GM18517 (cell line): ENCODE data around the gene MAGEB4.
"Not testable (repeated sequence)": the region's sequence is repeated elsewhere in the genome, so short reads cannot be mapped to it uniquely, and the experiment has no call there.

ENCODE experiments used
- ATAC-seq: cut with Tn5 transposase; IDR thresholded peaks from one replicate; pipeline ENCODE4 v1.9.1; 2021; ENCODE audit warnings: mild to moderate bottlenecking, moderate library complexity; ENCODE audit not compliant: unreplicated experiment

MAGEB4 gene, protein sequence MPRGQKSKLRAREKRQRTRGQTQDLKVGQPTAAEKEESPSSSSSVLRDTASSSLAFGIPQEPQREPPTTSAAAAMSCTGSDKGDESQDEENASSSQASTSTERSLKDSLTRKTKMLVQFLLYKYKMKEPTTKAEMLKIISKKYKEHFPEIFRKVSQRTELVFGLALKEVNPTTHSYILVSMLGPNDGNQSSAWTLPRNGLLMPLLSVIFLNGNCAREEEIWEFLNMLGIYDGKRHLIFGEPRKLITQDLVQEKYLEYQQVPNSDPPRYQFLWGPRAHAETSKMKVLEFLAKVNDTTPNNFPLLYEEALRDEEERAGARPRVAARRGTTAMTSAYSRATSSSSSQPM

DNA sequence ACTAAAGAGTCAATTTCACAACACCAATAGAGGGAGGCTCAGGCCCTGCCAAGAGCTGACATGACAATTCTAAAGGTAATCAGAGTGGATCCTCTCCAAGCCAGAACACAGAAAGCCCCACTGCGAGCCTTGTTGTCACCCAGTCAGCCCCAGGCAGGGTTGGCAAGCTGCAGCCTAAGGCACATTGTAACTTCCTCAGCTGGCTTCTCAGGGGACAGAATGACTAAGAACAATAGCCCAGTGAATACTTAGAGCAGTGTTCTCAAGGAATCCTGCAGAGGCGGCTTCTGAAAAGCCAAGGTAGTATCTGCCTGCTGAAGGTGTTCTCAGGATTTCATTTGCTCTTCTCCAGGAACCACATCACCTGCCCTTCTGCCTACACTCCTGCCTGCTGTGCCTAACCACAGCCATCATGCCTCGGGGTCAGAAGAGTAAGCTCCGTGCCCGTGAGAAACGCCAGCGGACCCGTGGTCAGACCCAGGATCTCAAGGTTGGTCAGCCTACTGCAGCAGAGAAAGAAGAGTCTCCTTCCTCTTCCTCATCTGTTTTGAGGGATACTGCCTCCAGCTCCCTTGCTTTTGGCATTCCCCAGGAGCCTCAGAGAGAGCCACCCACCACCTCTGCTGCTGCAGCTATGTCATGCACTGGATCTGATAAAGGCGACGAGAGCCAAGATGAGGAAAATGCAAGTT lies at the start of gene MAGEB4:
Gene MAGEB4, plus strand, starts transcription at position 277 of the 692 bp plus-strand sequence. Its CDS starts 136 bp downstream, at position 413.
- no peak for ATAC-seq

DNA sequence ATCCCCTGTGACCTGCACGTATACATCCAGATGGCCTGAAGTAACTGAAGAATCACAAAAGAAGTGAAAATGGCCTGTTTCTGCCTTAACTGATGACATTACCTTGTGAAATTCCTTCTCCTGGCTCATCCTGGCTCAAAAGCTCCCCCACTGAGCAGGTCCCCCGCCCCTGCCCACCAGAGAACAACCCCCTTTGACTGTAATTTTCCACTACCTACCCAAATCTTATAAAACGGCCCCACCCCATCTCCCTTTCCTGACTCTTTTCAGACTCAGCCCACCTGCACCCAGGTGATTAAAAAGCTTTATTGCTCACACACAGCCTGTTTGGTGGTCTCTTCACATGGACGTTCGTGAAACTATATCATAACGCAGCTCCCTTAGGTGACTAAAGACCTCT lies 47.9 kb upstream of the MAGEB4 start:
- ATAC-seq = not testable (repeated sequence)

DNA sequence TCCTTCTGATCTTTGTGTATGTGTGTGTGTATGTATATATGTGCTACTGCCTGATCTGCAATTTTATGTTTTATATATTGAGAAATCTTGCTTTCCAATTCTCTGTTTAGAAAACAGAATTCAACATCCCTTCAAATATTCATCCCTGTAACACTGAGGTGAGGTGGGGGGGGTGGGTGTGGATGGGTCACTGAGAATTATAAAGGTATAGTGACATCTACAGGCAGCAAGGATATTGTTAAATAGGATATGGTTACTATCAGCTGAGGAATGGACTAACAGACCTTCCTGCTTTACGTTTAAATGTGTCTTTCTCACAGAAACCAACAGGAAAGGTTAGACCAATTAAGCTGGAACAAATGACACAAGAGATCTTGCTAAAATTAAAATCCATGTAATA lies 45.5 kb upstream of the MAGEB4 start:
- no peak for ATAC-seq

DNA sequence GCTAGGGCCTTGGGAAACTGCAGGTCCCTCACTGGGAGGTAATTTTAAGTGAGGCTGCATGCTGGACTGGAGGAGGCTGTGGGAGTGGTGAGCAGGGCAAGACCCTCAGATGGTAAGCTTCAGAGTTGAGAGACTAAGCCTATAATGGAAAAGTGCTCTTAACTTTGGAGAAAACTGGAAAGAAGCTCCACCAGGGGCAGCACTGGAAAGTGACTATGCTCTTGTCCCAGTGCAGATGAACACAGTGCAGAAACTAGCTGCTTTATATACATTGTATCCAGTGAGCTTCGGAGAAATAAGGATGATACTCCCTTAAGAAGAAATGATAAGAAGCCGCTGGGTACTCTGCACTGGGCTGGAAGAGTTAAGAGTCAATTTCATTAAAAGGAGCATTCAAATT lies 29.6 kb upstream of the MAGEB4 start:
- no peak for ATAC-seq

DNA sequence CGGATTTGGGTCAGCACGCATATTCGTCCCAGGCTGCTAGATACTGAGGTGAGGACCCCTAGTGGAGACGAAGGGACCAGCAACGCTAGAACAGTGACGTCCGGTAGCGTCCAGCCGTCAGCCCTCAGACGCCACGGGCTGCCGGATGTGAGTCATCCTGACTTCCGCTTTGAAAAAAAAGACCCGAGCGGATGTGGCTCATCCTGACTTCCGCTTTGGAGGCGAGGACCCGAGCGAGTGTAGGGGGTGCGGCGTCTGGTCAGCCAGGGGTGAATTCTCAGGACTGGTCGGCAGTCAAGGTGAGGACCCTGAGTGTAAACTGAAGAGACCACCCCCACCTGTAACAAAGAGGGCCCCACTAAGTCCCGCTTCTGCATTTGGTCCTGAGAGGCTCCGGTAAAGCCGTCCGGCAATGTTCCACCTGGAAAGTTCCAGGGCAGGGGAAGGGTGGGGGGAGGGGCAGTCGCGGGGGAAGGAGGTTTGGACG lies 26.4 kb upstream of the MAGEB4 start, which contains the start of gene MAGEB2:
Gene MAGEB2, plus strand, starts transcription at position 207 of the 487 bp plus-strand sequence. CDS start 3,018 bp downstream, outside the sequence.
- ATAC-seq = no peak

DNA sequence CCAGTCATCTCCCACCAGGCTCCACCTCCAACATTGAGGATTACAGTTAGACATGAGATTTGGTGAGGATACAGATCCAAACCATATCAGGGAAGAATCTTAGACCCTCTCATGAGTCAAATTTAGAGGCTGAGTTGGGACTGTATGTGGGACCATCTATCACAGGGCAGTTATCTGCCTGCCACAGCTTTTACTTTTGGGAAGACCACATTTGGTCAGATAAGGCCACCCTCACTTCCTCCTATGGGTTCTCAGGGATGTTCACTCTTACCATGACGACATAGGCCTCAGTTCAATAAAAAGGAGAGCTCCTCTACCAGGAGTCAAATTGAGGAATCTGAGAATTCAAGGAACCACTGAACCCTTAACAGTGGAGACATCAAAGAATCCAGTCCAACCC lies 24.3 kb upstream of the MAGEB4 start:
- ATAC-seq = no peak

DNA sequence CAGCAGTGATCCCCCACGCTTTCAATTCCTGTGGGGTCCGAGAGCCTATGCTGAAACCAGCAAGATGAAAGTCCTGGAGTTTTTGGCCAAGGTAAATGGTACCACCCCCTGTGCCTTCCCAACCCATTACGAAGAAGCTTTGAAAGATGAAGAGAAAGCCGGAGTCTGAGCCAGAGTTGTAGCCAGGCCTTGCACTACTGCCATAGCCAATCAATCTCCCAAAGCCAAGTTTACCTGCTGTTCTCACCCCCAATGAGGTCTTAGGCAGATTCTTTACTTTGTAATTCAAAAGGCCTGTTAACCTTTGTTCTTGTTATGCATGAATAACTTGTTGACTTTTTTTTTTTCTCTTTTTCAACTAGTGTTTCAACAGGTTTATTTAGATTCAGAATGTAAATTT lies 22.4 kb upstream of the MAGEB4 start:
- ATAC-seq = no peak

DNA sequence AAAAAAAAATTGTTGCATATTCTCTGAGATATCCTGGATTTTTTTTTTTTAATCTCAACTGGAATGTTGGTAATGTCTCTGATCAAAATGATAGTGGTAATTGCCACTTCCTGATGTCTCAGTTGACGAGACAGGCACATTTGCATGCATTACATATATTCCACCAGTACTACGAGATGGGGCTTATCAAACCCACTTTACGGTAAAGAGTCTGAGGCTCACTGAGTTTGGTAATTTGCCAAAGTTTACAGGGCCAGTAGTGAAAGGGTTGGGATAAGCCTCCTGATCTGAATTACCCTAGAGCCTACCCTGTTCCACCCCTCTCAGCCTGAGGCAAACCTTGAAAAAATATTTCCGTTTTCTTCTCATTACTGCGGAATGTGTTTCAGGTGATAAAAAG lies 21.1 kb upstream of the MAGEB4 start:
- ATAC-seq = no peak

DNA sequence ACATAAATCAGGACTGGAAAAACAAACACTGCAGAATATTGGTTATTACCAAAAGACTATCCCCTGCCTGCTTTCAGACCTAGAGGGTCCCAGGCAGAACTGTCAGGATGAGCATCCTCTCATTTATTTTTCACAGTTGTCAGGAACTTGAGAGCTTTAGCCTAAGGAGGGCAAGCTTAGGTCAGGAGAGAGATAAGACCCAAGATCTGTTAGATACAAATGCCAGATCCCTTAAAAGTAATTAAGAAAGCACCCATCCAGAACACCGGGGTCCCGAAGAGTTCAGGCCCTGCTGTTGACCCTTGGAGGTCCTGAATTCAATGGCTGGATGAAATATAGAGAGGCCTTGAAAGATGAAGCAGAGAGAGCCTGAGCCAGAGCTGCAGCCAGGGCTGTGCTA lies 17.3 kb upstream of the MAGEB4 start:
- ATAC-seq = no peak

DNA sequence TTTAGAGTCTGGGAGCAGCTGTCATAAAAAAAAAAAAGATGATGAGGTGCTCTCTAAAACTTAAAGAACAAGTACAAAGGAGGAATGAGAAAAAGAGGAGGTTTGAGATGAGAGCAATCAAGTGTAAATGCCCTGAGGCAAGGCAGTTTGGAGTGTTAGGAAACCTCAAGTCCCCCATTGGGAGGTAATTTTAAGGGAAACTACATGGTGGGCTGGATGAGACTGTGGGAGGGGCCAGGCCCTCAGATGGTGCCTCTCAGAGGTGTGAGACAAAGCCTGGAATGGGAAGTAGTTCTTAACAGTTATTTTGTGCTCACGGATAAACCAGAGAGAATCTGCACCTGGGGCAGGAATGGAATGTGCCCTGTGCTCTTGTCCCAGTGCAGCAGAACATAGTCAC lies 13.3 kb upstream of the MAGEB4 start:
- no peak for ATAC-seq

DNA sequence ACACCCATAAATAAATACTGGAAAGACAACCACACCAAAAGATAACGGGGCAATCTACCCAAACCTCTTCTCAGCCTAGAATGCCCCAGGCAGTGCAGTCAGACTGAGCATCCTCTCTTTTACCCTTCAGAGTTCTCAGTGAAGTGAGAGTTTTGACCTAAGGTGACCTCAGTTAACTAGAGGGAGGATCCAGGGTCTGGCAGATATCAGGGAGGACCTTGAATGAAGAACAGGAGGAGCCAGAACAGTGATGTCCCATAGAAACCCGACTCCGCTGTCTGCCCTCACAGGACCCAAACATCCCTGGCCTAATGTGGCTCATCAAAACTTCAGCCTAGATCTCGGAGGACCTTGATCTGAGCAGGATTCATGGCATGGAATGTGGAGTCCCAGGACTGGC lies 11.4 kb upstream of the MAGEB4 start, which contains the start of gene MAGEB3:
Gene MAGEB3, plus strand, starts transcription at position 263 of the 400 bp plus-strand sequence. CDS start 5,268 bp downstream, outside the sequence.
- ATAC-seq = no peak

DNA sequence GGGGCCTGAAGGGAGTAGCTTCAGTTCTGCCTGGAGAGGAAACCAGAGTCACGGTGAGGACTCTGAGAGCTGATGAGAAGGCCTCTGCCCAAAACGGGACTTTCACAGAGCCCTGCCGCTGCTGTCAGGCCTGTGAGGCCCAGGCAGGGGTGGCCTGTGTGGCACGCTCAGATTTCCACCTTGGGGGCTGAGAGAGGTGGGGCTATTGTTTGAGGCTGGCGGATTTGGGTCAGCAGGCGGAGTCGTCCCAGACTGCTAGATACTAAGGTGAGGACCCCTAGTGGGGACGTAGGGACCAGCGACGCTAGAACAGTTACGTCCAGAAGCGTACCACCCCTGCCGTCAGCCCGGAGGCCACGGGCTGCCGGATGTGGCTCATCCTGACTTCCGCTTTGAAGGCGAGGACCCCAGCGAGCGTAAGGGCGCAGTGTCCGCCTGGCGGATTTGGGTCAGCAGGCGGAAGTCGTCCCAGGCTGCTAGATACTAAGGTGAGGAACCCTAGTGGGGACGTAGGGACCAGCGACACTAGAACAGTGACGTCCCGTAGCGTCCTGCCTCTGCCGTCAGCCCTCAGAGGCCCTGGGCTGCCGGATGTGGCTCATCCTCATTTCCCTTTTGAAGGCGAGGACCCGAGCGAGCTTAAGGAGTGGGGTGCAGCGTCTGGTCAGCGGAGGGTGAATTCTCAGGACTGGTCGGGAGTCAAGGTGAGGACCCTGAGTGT lies 5.1 kb downstream of the MAGEB4 start, which contains the start of gene MAGEB1:
Gene MAGEB1, plus strand, starts transcription at position 378 of the 721 bp plus-strand sequence. CDS start 3,348 bp downstream, outside the sequence.
- ATAC-seq = no peak

DNA sequence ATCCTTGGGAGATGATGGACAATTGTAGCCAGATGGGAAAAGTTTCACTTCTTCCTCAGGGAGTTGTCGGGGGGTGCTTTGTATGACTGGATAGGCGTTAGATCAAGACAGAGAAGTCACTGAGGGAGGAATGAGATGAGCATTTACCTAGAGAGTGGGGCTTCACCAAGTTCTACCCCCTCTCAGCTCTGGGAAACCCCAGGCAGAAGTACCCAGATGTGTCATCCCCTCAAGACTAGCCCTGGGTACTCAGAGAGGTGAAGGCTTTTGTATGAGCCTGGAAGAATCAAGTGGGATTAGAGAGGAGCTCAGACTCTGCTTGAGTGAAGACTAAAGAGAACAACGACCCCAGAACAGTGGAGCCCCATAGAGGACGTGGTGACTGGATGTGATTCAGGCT lies 7.1 kb downstream of the MAGEB4 start:
- no peak for ATAC-seq

DNA sequence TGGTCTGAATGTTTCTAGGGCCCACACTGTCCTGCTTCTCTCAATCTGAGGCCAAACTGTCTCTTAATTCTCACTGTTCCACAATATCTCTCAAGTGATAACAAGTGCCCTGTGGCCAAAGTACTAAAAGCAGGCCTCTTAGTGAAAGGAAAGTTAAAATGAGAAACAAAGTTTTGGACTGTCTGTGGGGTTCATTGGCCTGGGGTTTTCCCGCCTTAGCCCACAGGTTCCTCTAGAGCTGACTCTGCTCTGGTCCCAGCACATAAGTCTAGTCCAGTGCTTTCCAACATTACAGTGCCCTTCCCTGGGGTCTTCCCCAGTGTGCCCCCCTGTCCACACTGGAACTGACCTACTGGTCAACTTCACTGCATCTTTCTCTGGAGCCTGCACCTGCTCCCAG lies 11.5 kb downstream of the MAGEB4 start:
- ATAC-seq = no peak

DNA sequence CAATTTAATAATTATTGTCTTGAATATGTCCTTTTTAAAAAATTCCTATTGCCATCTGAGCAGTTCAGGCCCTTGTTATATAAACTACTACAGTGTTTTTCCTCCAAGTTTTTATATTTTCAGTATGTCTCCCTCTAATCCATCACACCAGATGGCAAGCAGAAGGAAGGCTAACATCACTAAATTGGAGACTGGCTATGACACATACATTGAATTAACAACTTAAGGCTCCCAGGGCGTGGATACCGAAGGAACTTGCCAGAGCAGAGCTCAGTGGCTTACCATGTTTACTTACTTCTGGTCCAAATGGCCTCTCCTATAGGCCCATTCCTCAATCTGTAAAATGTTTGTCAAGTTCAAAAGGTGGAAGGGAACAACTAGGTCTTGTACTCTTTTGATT lies 18.1 kb downstream of the MAGEB4 start:
- ATAC-seq = no peak

DNA sequence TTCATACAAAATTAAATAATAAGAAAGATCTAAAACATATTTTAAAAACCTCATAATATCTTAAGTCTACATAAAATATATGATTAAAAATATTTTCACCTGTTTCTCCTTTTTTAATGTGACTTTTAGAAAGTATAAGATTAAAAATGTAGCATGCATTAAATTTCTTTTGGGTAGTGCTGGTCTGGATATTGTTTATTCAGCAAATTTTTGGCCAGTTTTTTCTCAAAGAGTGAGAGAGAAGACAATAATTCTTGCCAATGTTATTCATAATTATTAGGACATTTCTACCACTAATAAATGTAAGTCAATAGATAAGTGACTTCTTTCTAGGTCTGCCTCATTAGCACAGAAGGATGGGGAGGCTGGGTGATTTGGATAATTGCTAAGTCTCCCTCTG lies 19.2 kb downstream of the MAGEB4 start:
- no peak for ATAC-seq

DNA sequence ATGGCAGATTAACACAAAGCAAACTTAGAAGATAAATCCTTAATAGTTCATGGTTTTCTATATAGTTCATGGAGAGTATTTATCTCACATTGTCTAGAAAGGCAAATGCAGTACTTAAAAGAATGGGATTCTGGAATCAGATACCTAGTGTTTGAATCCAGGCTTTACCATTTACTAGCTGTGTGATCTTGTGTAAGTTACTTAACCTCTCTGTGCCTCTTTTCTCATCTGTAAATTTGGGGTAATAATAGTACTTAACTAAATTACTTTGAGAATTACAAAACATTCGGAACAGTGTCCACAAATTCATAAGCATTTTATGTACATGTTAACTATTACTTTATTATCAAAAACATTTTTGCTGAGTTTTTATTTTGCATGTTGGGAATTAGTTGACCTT lies 21.0 kb downstream of the MAGEB4 start:
- no peak for ATAC-seq

DNA sequence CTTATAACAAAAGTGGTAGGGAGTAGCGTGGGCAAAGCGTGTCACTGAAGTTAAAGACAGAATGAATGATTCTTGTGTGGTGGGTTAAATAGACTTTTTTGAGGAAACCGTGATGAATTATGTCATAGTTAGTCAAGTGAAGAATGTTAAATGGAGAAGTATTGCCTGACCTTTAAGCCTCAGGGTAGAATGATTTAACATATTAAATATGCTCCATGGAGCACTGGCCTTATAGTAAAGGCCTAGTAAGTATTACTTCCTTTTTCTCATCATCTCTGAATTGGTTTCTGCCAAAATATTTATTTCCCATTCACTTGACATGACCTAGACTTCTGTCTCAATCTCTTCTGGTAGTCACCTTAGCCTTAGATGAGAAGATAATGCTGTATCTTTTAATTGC lies 28.8 kb downstream of the MAGEB4 start:
- no peak for ATAC-seq

DNA sequence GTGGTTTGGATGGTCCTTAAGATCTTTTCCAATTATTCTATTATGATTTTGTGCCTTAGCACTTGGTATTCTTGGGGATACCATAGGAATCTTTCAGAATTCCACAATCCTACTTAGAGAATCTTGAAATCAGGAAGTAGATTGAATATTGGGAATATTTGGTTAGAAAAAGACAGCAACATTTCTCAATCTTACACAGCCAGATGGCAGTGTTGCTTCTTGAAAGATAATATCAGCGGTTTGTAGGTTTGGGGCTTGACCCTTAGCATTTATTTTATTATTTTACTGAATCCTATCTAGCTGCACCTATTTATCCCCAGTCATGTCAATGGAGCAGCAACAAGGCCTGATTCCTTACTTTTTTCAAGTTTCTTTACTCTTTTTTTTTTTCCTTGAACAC lies 33.7 kb downstream of the MAGEB4 start:
- ATAC-seq = no peak

DNA sequence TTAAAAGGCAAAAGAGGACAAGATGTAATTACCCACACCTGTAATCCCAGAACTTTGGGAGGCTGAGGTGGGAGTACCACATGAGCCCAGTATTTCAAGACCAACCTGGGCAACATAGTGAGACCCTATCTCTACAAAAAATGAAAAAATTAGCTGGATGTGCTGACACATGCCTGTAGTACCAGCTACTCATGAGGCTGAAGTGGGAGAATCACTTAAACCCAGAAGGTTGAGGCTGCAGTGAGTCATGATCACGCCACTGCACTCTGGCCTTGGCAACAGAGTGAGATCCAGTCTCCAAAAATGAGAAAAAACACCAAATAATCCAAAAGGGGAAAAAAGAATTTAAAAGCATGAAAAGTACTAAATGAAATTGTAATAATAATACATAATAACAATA lies 36.6 kb downstream of the MAGEB4 start:
- no peak for ATAC-seq

DNA sequence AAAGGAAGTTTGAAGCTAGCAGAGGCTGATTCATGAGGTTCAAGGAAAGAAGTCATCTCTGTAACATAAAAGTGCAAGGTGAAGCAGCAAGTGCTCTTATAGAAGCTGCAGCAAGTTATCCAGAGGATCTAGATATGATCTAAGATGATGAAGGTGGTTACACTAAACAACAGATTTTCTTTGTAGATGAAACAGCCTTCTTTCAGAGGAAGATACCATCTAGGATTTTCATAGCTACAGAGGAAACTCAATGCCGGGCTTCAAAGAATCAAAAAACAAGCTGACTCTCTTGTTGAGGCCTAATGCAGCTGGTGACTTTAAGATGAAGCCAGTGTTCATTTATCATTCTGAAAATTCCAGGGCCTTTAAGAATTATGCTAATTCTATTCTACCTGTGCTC lies 38.6 kb downstream of the MAGEB4 start:
- ATAC-seq = no peak
